Ishikawa (cell line): Measurements from ENCODE around the gene GRAMD1B.

Experiments
- EGR1 ChIP-seq: IDR thresholded peaks from 2 replicates; pipeline ENCODE4 v1.6.1; 2012
- NFIC ChIP-seq: IDR thresholded peaks from 2 replicates; pipeline ENCODE4 v1.6.1; 2012
- RAD21 ChIP-seq: IDR thresholded peaks from 2 replicates; pipeline ENCODE4 v1.6.1; 2012; ENCODE audit warnings: low read depth
- TAF1 ChIP-seq: IDR thresholded peaks from 2 replicates; pipeline ENCODE4 v1.6.1; 2012; ENCODE audit warnings: low read depth, mild to moderate bottlenecking
- TCF12 ChIP-seq: IDR thresholded peaks from 2 replicates; pipeline ENCODE4 v1.6.1; 2012; ENCODE audit warnings: low read depth
- YY1 ChIP-seq: IDR thresholded peaks from 2 replicates; pipeline ENCODE4 v1.6.1; 2012; ENCODE audit warnings: low read depth
- TF ChIP-seq, protein P1 (sequence below): IDR thresholded peaks from 2 replicates; pipeline ENCODE4 v1.6.1; 2012

DNA sequence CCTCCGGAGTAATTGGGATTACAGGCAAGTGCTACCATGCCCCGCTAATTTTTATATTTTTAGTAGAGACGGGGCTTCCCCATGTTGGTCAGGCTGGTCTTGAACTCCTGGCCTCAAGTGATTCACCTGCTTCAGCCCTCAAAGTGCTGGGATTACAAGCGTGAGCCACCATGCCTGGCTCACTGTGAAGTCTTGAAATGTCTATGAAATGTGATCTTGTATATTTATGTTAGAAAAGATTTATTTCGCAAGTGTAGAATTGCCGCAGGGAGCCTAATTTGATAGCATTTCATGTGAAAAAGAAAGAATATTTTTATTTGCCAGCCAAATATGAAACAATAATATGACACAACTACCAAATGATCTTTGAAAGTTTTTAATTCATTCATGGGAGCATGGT lies 52.1 kb downstream of the GRAMD1B start:
- TF ChIP-seq TCF12 = no peak
- TF ChIP-seq, protein P1, sequence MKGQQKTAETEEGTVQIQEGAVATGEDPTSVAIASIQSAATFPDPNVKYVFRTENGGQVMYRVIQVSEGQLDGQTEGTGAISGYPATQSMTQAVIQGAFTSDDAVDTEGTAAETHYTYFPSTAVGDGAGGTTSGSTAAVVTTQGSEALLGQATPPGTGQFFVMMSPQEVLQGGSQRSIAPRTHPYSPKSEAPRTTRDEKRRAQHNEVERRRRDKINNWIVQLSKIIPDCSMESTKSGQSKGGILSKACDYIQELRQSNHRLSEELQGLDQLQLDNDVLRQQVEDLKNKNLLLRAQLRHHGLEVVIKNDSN = no peak
- TF ChIP-seq YY1 = no peak
- TF ChIP-seq RAD21 = no peak
- no peak for TF ChIP-seq EGR1
- no peak for TF ChIP-seq NFIC
- no peak for TF ChIP-seq TAF1
